Fibroblast of mammary gland (primary cell): ENCODE data around the gene CELA2A.
"Not testable (repeated sequence)": the region's sequence is repeated elsewhere in the genome, so short reads cannot be mapped to it uniquely, and the experiment has no call there.

Source experiments
- DNase-seq: peaks from one replicate; pipeline ENCODE4 v3.0.0-alpha.2; 2010; ENCODE audit warnings: low read depth
- H3K4me3 ChIP-seq: 2 replicates; pipeline ENCODE4 v1.5.1; 2011; ENCODE audit warnings: low read depth, mild to moderate bottlenecking, low read length, moderate library complexity; ENCODE audit not compliant: control insufficient read depth
- TF ChIP-seq, protein P1 (sequence below): conservative IDR thresholded peaks from 2 replicates; pipeline ENCODE4 v1.5.1; 2011; ENCODE audit warnings: low read depth, low read length, inconsistent platforms; ENCODE audit not compliant: control insufficient read depth, insufficient read depth

CELA2A gene

DNA sequence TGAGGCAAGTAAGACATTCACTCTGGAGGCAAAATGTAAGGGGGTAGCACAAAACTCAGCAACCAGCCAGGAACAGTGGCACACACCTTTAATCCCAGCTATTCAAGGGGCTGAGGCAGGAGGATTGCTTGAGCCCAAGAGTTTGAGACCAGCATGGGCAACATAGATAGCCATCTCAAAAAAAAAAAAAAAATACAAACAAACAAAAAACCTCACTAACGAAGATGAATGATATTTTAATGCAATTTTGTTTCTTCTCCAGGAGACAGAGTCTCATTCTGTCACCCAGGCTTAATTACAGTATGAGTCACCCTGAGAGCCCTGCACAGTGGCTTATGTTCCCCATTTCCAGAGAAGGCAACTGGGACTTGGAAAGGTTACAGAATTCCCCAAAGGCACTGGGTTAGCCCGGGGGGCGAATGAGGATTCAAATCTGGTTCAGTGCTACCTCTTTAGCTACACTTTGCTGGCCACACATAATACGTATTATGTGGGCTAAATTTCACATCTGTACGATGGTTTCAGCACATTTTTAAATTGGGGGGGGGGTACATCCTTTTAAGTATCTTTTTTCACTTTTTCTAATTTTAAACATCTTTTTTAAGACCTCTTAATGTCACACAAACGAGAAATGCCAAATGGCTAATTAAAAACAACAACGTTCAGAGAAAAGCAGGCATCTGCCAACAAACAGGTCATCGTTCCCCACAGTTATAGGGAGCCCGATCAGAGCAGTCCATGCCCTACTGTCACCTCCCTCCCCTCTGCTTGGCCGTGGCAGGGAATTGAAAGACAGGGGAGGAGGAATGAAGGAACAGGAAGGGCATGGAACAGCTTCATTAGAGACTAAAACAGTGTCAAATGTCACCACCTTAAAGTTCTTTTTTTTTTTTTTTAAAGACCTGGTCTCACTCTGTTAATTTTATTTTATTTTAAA is 3.5 kb downstream of the CELA2A start:
- DNase-seq, result peak; percentile 30
- TF ChIP-seq, protein P1, sequence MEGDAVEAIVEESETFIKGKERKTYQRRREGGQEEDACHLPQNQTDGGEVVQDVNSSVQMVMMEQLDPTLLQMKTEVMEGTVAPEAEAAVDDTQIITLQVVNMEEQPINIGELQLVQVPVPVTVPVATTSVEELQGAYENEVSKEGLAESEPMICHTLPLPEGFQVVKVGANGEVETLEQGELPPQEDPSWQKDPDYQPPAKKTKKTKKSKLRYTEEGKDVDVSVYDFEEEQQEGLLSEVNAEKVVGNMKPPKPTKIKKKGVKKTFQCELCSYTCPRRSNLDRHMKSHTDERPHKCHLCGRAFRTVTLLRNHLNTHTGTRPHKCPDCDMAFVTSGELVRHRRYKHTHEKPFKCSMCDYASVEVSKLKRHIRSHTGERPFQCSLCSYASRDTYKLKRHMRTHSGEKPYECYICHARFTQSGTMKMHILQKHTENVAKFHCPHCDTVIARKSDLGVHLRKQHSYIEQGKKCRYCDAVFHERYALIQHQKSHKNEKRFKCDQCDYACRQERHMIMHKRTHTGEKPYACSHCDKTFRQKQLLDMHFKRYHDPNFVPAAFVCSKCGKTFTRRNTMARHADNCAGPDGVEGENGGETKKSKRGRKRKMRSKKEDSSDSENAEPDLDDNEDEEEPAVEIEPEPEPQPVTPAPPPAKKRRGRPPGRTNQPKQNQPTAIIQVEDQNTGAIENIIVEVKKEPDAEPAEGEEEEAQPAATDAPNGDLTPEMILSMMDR, result no peak
- no peak overlapping the region for H3K4me3 ChIP-seq

DNA sequence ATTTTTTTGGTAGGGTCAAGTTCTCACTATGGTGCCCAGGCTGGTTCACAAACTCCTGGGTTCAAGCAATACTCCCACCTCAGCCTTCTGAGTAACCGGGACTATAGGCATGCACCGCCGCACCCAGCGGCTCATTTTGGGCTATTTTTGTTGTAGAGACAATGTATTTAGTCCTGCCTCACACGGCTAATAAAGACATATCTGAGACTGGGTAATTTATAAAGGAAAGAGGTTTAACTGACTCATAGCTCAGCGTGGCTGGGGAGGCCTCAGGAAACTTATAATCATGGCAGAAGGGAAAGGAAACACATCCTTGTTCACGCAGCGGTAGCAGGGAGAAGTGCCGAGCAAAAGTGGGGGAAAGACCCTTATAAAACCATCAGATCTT is 4.2 kb downstream of the CELA2A start:
- TF ChIP-seq, protein P1, result no peak
- H3K4me3 ChIP-seq, result no peak overlapping the region
- DNase-seq, result no peak

DNA sequence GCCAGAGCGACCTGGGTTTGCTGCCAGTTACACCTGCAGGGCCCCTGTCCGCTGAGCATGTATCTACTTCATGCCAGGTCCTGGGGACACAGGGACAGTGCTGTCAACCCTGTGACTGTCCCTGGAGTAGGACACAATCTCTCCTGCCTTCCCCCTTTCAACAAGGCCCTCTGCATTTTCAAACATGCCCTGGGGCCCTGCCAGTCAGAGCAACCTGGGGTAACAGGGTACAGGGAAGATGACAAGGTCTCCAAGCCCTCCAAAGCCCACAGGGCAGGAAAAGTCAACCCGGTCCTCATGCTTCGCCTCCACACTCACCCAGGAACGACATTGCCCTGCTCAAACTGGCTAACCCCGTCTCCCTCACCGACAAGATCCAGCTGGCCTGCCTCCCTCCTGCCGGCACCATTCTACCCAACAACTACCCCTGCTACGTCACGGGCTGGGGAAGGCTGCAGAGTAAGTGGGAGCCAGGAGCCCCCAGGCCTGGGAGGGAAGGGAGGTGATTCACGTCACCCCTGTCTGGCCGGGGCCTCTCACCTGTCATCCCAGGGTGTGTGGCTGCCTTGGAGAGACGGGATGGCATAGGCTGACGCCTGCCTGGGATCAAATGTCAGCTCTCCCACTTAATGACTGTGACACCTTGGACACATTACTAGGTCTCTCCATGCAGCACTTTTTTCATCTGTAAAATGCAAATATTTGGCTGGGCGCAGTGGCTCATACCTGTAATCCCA is 6.7 kb downstream of the CELA2A start:
- DNase-seq, H3K4me3 ChIP-seq: not testable (repeated sequence)

DNA sequence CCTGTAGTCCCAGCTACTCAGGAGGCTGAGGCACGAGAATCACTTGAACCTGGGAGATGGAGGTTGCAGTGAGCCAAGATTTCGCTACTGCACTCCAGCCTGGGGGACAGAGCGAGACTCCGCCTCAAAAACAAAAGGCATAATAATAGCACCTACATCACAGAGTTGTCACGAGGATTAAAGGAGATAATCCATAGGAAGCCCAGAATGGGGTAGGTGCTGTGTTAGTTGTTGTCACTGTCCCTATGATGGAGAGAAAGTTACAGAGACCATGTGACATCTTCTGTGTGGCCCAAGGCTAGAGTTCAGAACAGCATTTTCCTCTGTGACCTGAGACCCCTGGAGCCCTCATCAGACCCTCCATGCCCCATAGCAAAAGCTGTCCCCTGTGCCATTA is 7.4 kb downstream of the CELA2A start:
- DNase-seq, H3K4me3 ChIP-seq: not testable (repeated sequence)

DNA sequence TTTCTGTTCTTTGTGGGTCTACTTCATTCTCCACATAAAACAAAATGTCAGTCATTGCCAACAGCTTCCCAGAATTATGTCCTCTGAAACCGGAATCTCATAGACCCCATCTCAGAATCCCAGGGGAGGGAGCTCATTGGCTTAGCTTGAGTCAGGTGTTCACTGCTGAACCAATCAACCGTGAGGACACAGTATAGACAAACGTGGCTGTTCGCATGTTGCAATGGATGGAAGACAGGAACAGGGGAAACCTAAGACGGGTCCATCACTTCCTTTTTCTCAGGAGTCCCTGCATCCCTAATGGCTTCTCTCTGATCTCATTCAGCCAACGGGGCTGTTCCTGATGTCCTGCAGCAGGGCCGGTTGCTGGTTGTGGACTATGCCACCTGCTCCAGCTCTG is 9.1 kb downstream of the CELA2A start:
- no peak overlapping the region for H3K4me3 ChIP-seq
- no peak for DNase-seq
- TF ChIP-seq, protein P1, result no peak

DNA sequence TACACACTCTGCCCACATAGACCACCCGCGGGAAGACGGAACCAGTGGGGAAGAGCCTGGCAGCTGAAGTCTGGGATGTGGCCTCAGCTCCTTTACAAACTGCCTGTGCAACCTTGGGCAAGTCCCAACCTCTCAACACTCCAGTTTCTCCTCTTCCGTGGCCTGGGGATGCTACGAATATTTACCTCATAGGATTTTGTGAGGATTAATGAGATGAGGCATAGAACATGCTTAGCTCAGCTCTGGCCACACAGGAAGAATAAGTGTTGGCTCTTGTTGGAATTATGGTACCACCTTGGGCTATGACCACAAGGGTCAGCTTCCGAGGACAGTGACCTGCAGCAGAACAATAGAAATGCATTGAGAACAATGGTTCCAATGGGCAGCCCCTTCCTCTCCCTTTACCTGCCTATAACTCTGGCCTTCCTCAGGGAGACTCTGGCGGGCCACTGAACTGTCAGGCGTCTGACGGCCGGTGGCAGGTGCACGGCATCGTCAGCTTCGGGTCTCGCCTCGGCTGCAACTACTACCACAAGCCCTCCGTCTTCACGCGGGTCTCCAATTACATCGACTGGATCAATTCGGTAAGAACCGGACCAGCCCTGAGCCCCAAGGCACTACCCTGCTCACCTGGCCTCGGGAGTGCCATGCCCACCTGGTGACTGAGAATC is 10.6 kb downstream of the CELA2A start:
- not testable (repeated sequence) for DNase-seq, H3K4me3 ChIP-seq

DNA sequence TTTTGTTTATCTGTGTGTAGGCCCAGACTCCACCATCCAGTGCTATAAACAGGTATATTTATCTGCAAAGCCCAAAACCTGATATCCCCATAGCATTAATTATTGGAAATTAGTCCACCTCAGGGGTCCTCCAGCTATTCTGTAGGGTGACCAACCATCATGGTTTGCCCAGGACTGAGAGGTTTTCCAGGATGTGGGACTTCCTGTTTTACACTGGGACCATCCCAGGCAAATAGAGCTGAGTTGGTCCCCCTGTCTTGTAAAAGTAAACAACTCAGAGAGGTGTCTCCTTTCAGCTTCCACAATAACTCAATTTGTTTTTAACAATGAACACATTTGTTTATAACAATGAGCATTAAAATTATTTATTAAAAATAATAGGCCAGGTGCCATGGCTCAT is 11.6 kb downstream of the CELA2A start:
- no peak for DNase-seq
- no peak overlapping the region for H3K4me3 ChIP-seq
- TF ChIP-seq, protein P1, result no peak

DNA sequence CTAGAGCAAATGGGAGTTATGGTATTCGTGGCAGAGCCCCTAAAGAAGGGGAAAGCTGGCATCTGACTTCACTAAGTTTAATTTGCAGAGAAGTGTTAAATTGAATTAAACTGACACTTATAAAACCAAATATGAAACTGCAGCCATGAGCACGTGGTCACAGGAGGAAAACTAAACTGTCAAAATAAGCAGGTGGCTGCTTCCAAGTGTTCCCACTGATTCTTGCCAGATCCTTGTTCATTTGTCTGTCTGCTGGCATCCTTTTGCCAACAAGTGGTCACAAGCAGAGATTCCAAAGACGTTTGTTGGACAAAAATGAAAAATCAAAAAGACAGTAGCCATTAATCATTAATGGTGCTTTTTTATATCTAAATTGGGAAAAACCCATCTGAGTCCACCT is 12.8 kb downstream of the CELA2A start:
- no peak overlapping the region for H3K4me3 ChIP-seq
- TF ChIP-seq, protein P1, result no peak

DNA sequence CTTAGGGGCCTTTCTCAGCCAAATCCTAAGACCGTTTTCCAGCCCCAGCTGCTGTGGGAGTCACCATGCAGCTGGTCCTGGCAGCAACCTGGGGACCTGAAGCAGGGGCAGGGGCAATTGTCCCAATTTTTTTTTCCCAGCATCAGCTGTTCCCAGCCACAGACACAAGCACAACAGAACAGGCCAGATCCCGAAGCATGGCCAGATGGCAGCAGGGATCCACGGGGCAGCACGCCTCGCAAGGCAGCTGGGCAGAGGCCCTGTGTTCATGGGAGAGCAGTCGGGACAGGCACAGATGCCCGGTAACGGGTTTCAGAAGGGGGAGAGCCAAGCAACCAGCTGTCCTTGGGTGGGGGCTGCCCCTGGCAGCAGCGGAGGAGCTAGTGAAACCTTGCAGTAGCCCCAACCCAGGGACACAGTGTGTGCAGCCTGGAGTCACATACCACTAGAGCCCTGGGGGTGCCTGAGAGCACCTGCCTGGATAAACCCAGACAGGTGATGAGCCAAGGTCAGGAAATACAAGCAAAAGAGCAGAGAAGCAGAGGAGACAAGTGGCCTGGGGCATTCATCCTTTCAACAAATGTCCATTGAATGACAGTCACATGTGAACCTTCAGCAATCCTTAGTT is 13.4 kb downstream of the CELA2A start:
- not testable (repeated sequence) for DNase-seq

More for the DNA sequence above, 12.8 kb downstream of the CELA2A start:
- no peak for DNase-seq

DNA sequence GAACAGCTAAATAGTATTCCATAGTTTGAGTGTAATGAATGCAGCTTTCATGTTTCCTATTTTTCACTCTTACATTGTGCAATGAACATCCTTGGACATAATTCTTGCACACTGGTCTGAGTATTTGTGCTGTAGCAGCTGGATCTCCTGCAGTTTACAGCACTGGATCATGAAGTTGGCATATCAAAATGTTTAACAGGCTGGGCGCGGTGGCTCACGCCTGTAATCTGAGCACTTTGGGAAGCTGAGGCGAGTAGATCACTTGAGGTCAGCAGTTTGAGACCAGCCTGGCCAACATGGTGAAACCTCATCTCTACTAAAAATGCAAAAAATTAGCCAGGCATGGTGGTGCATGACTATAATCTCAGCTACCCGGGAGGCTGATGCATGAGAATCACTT is 14.5 kb downstream of the CELA2A start:
- H3K4me3 ChIP-seq, DNase-seq: not testable (repeated sequence)

More for the DNA sequence above, 13.4 kb downstream of the CELA2A start:
- not testable (repeated sequence) for H3K4me3 ChIP-seq

DNA sequence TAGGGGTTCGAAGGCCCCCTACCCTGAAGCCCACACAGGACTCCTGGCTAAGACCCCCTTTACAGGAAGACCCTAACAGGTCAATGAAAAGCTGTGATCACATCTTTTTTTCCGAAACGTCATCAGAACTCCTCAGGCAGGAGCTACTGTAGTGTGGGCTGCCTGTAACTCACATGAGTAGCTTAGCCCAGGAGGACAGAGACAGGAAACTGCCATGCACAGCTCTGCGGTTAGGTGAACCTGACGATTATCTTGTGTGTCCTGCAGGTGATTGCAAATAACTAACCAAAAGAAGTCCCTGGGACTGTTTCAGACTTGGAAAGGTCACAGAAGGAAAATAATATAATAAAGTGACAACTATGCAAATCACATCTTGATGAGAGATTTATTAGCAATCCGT is 15.2 kb downstream of the CELA2A start:
- DNase-seq, H3K4me3 ChIP-seq: not testable (repeated sequence)
